Left ventricle myocardium inferior (tissue), 1 donor: ENCODE data around the gene PTPN12. TPM values are rescaled to one million over a fixed set of nuclear protein-coding genes. Genes with fewer than 3 reads are reported as not detected.

Experiments used
- DNase-seq: peaks from one replicate; pipeline ENCODE4 v3.0.0-alpha.2; 2020
- H3K27ac ChIP-seq: fragments of 200-600 bp; replicated peaks from 2 replicates; pipeline ENCODE4 v1.8.0; 2021
- H3K27me3 ChIP-seq: fragments of 200-600 bp; 2 replicates; pipeline ENCODE4 v1.8.0; 2021; ENCODE audit warnings: low read depth
- H3K36me3 ChIP-seq: fragments of 200-600 bp; 2 replicates; pipeline ENCODE4 v1.8.0; 2021
- H3K4me1 ChIP-seq: fragments of 200-600 bp; 2 replicates; pipeline ENCODE4 v1.8.0; 2021
- H3K4me3 ChIP-seq: fragments of 200-600 bp; 2 replicates; pipeline ENCODE4 v1.8.0; 2021; ENCODE audit warnings: mild to moderate bottlenecking, moderate library complexity
- H3K9me3 ChIP-seq: fragments of 200-600 bp; replicated peaks from 2 replicates; pipeline ENCODE4 v1.8.0; 2021
- CTCF ChIP-seq: fragments of 200-600 bp; IDR thresholded peaks from 2 replicates; pipeline ENCODE4 v1.8.0; 2021; ENCODE audit warnings: antibody characterized with exemption, mild to moderate bottlenecking, borderline replicate concordance
- intact Hi-C: fragments of 100-400 bp; cut with micrococcal nuclease; formaldehyde crosslinking; loops from one replicate; pipeline ENCODE4 v1.11.0; 2022
- total RNA-seq: library from RNA; stranded (reverse); fragmentation: NEBNext Ultra II Directional; extraction: Animal tissue kit (Norgen Biotek cat#: 25700); gene quantifications from one replicate; pipeline ENCODE4 v1.2.1, GENCODE V29; 2021
- donor health status: DM: no; HTN: yes; CAD: no; lungs with severe emphysema.

PTPN12 gene
- total RNA-seq, 1 donor from 2014 or later, result 52.2 TPM

GRCh38 chr7:77542409-77542808 is 5.3 kb downstream of the PTPN12 start:
- DNase-seq, result no peak
- no peak overlapping the region for H3K4me3 ChIP-seq
- H3K36me3 ChIP-seq, result no peaks in the 10 kb centered on the region
- TF ChIP-seq CTCF, result no peak
- H3K4me1 ChIP-seq, result peaks cover 95% of the 10 kb centered on the region
- no peaks in the 10 kb centered on the region for H3K9me3 ChIP-seq
- no peak overlapping the region for H3K27ac ChIP-seq
- intact Hi-C loops, result no loop called here
- no peaks in the 10 kb centered on the region for H3K27me3 ChIP-seq

GRCh38 chr7:77542895-77543294 is 5.8 kb downstream of the PTPN12 start:
- intact Hi-C loops, result no loop called here
- no peak for TF ChIP-seq CTCF
- no peaks in the 10 kb centered on the region for H3K27me3 ChIP-seq
- H3K4me3 ChIP-seq, result no peak overlapping the region
- H3K4me1 ChIP-seq, result peaks cover 95% of the 10 kb centered on the region
- no peaks in the 10 kb centered on the region for H3K36me3 ChIP-seq
- H3K9me3 ChIP-seq, result no peaks in the 10 kb centered on the region
- no peak for DNase-seq
- H3K27ac ChIP-seq, result no peak overlapping the region

- H3K9me3 ChIP-seq, result no peaks in the 10 kb centered on the region
- intact Hi-C loops, result no loop called here
- no peak overlapping the region for H3K27ac ChIP-seq
- peaks cover 96% of the 10 kb centered on the region for H3K4me1 ChIP-seq
- H3K4me3 ChIP-seq, result no peak overlapping the region
- no peak for TF ChIP-seq CTCF
- H3K36me3 ChIP-seq, result no peaks in the 10 kb centered on the region
- no peak for DNase-seq
- no peaks in the 10 kb centered on the region for H3K27me3 ChIP-seq
These were observed 6.8 kb downstream of the PTPN12 start for GRCh38 chr7:77543910-77544309.

- H3K27ac ChIP-seq, result no peak overlapping the region
- intact Hi-C loops, result no loop called here
- no peak for TF ChIP-seq CTCF
These were observed 7.4 kb downstream of the PTPN12 start for GRCh38 chr7:77544518-77544917.

GRCh38 chr7:77548206-77548605 is 11.1 kb downstream of the PTPN12 start:
- peaks cover 91% of the 10 kb centered on the region for H3K4me1 ChIP-seq
- no peaks in the 10 kb centered on the region for H3K36me3 ChIP-seq
- intact Hi-C loops, result no loop called here
- peaks cover 3% of the 10 kb centered on the region for H3K9me3 ChIP-seq
- H3K27me3 ChIP-seq, result no peaks in the 10 kb centered on the region
- DNase-seq, result no peak
- TF ChIP-seq CTCF, result no peak
- peak overlapping the region; percentile 69 for H3K27ac ChIP-seq
- H3K4me3 ChIP-seq, result no peak overlapping the region

More at GRCh38 chr7:77544518-77544917, 7.4 kb downstream of the PTPN12 start:
- no peak overlapping the region for H3K4me3 ChIP-seq
- H3K36me3 ChIP-seq, result no peaks in the 10 kb centered on the region
- H3K4me1 ChIP-seq, result peaks cover 98% of the 10 kb centered on the region
- H3K27me3 ChIP-seq, result no peaks in the 10 kb centered on the region
- no peak for DNase-seq
- H3K9me3 ChIP-seq, result no peaks in the 10 kb centered on the region
